Measurements from ENCODE around the gene ST13.

Gene ST13

GRCh38 chr22:40894417-40894816 lies 38.0 kb upstream of the ST13 start:
- Histone ChIP-seq H4K20me1 (ENCODE audit: low read depth, low read length) (no peaks in the 10 kb centered on the region), H3K36me3 (ENCODE audit: low read length) (no peaks in the 10 kb centered on the region), H3K4me2 (ENCODE audit: low read depth, low read length, poor library complexity, severe bottlenecking) (no peak overlapping the region), H3K27me3 (ENCODE audit: low read length) (no peaks in the 10 kb centered on the region), H3K9me2 (replicated peaks; ENCODE audit: insufficient read depth, low read length) (no peaks in the 10 kb centered on the region), H3F3A (ENCODE audit: insufficient read depth) (no peaks in the 10 kb centered on the region), H3K9ac (ENCODE audit: low read length) (no peak overlapping the region), H3K27ac (ENCODE audit: low read depth, low read length) (no peak overlapping the region), H3K79me2 (ENCODE audit: insufficient read depth, low read length) (no peaks in the 10 kb centered on the region), H2AFZ (ENCODE audit: low read depth, low read length, severe bottlenecking) (no peak overlapping the region), H3K4me3 (ENCODE audit: insufficient read depth, low read length, poor library complexity, severe bottlenecking) (no peak overlapping the region), H3K9me3 (ENCODE audit: insufficient read depth, low read length) (no peaks in the 10 kb centered on the region)
- no peak for TF ChIP-seq CTCF (IDR thresholded peaks at IDR 0.05; ENCODE audit: insufficient read depth, low read length, poor library complexity, severe bottlenecking)
- TF ChIP-seq EZH2phosphoT487 (conservative IDR thresholded peaks at IDR 0.05; ENCODE audit: low read length), result no peak

DNA sequence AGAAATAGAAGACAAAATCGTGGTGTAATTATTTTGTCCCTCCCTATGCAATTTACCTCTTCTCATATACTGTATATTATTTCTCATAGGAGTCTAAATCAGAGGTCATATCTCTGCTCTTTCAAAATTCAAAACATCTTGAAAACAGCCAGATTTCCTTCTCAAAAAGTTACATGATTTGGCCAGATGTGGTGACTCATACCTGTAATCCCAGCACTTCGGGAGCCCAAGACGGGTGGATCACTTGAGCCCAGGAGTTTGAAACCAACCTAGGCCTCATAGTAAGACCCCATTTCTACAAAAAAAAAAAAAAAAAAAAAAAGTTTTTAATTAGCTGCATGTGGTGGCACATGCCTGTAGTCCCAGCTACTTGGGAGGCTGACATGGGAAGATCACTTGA lies 34.4 kb upstream of the ST13 start:
- Histone ChIP-seq H3K27ac (ENCODE audit: low read depth, low read length) (no peak overlapping the region), H3K79me2 (ENCODE audit: insufficient read depth, low read length) (no peaks in the 10 kb centered on the region), H3K9ac (ENCODE audit: low read length) (no peak overlapping the region), H3K9me3 (ENCODE audit: insufficient read depth, low read length) (no peaks in the 10 kb centered on the region), H3K4me2 (ENCODE audit: low read depth, low read length, poor library complexity, severe bottlenecking) (no peak overlapping the region), H3F3A (ENCODE audit: insufficient read depth) (no peaks in the 10 kb centered on the region), H3K36me3 (ENCODE audit: low read length) (no peaks in the 10 kb centered on the region), H3K9me2 (replicated peaks; ENCODE audit: insufficient read depth, low read length) (no peaks in the 10 kb centered on the region), H4K20me1 (ENCODE audit: low read depth, low read length) (no peaks in the 10 kb centered on the region), H3K4me3 (ENCODE audit: insufficient read depth, low read length, poor library complexity, severe bottlenecking) (no peak overlapping the region), H2AFZ (ENCODE audit: low read depth, low read length, severe bottlenecking) (no peak overlapping the region), H3K27me3 (ENCODE audit: low read length) (no peaks in the 10 kb centered on the region)
- no peak for TF ChIP-seq CTCF (IDR thresholded peaks at IDR 0.05; ENCODE audit: insufficient read depth, low read length, poor library complexity, severe bottlenecking)
- no peak for TF ChIP-seq EZH2phosphoT487 (conservative IDR thresholded peaks at IDR 0.05; ENCODE audit: low read length)

DNA sequence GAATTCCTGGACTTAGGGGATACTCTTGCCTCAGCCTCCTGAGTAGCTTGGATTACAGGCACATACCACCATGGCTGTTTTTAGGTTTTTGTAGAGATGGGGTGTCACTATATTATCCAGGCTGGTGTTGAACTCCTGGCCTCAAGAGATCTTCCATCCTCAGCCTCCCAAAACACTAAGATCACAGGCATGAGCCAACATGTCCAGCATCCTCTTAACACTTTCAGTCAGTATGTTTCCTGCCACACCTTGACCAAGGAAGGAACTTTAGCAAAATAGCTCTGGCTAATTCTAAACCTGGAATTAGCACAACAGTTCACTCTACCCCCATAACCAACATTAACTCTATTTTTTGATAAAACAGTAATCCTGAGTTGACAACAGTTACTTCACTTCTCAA lies 32.7 kb upstream of the ST13 start:
- no peaks in the 10 kb centered on the region for H3F3A ChIP-seq (ENCODE audit: insufficient read depth)
- no peak overlapping the region for H3K27ac ChIP-seq (ENCODE audit: low read depth, low read length)
- no peak overlapping the region for H3K9ac ChIP-seq (ENCODE audit: low read length)
- no peaks in the 10 kb centered on the region for H3K9me2 ChIP-seq (replicated peaks; ENCODE audit: insufficient read depth, low read length)
- TF ChIP-seq EZH2phosphoT487 (conservative IDR thresholded peaks at IDR 0.05; ENCODE audit: low read length), result no peak
- no peak for TF ChIP-seq CTCF (IDR thresholded peaks at IDR 0.05; ENCODE audit: insufficient read depth, low read length, poor library complexity, severe bottlenecking)
- H3K4me2 ChIP-seq (ENCODE audit: low read depth, low read length, poor library complexity, severe bottlenecking), result no peak overlapping the region
- H3K27me3 ChIP-seq (ENCODE audit: low read length), result no peaks in the 10 kb centered on the region
- no peak overlapping the region for H2AFZ ChIP-seq (ENCODE audit: low read depth, low read length, severe bottlenecking)
- no peaks in the 10 kb centered on the region for H3K36me3 ChIP-seq (ENCODE audit: low read length)
- H3K79me2 ChIP-seq (ENCODE audit: insufficient read depth, low read length), result no peaks in the 10 kb centered on the region
- H3K4me3 ChIP-seq (ENCODE audit: insufficient read depth, low read length, poor library complexity, severe bottlenecking), result no peak overlapping the region
- no peaks in the 10 kb centered on the region for H3K9me3 ChIP-seq (ENCODE audit: insufficient read depth, low read length)
- H4K20me1 ChIP-seq (ENCODE audit: low read depth, low read length), result no peaks in the 10 kb centered on the region

Data from SU-DHL-6 (cell line).